GM21528 (cell line): ENCODE measurements around the gene FOXE1.

Experiments used
- ATAC-seq: cut with Tn5 transposase; IDR thresholded peaks from one replicate; pipeline ENCODE4 v1.9.1; 2021; ENCODE audit warnings: mild to moderate bottlenecking, moderate library complexity; ENCODE audit not compliant: unreplicated experiment, low FRiP score

FOXE1 gene

DNA sequence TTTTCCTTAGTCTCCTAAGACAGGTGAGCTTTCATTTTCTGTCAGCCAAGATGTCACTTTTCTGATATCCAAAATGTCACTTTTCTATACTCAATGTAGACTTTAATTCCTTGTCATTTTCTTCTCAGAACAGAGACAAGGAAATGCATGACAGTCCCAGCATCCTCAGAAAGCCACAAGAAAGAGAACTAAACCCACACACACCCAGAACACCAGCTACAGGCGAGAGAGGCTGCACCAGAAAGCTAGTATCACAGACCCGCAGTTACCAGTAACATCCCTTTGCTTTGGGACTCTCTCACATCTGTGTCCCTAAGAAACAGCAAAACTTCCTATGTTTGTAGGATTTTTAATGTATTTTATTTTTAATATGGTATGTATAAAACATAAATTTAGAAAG, 52.2 kb downstream of the FOXE1 start:
- ATAC-seq, result no peak
